HCT116 (cell line): ENCODE results near the gene HASPIN. TPM values are rescaled to one million over a fixed set of nuclear protein-coding genes. Genes with fewer than 3 reads are reported as not detected.

Source experiments
- ATAC-seq: fragments of 200-7000 bp; cut with Tn5 transposase; 2 replicates; pipeline ENCODE4 v1.9.1; 2020; ENCODE audit warnings: mild to moderate bottlenecking, moderate library complexity
- BruUV-seq: library from RNA; stranded (reverse); fragments of 400-500 nt; replicated peaks from 2 replicates; lab custom pipeline; 2021; lab: Mats Ljungman, UMichigan
- CTCF ChIA-PET: fragments of 300-600 bp; sonication (Branson Sonifier 250); formaldehyde crosslinking; loops from one replicate; lab custom pipeline; 2021; ENCODE audit warnings: antibody characterized with exemption; lab: Charles Lee
- POLR2A ChIA-PET: fragments of 300-600, 350-600 bp; sonication (Branson Sonifier 250); formaldehyde crosslinking; loops from one replicate; lab custom pipeline; 2021; ENCODE audit warnings: antibody characterized with exemption; lab: Charles Lee
- RAD21 ChIA-PET, 2 experiments: fragments of 300-600 bp; sonication (Branson Sonifier 250); formaldehyde crosslinking; loops; one replicate each; lab custom pipeline; 2023; ENCODE audit warnings: low total read pairs in 2 of 2; ENCODE audit not compliant: uncharacterized antibody in 2 of 2, unreplicated experiment in 2 of 2, low non-redundant PET in 1 of 2; lab: Charles Lee
- DNase-seq: peaks from one replicate; pipeline ENCODE4 v3.0.0-alpha.2; 2010; ENCODE audit warnings: low read depth, low spot score
- H2AFZ ChIP-seq: fragments of 200-600 bp; shearing (Covaris generic), sonication (generic); 2 replicates; pipeline ENCODE4 v1.6.1; 2017; ENCODE audit warnings: low read depth, mixed run types, mixed read lengths, antibody characterized with exemption, low read length; ENCODE audit not compliant: poor library complexity, severe bottlenecking
- H3K27ac ChIP-seq: 2 replicates; pipeline ENCODE4 v1.5.1; 2012; ENCODE audit warnings: low read depth, low read length
- H3K27me3 ChIP-seq: fragments of 200-600 bp; sonication (generic); 2 replicates; pipeline ENCODE4 v1.6.1; 2016; ENCODE audit warnings: mixed run types, low read length, mixed read lengths; ENCODE audit not compliant: insufficient read depth
- H3K36me3 ChIP-seq, 2 experiments: fragments of 200-500 bp in 1 of 2; fragments of 200-600 bp in 1 of 2; sonication (Bioruptor generic) in 1 of 2; sonication (generic) in 1 of 2; 2 replicates each; pipeline versions ENCODE4 v1.5.1 to v1.6.1; 2014 to 2016; ENCODE audit warnings: low read length in 2 of 2, inconsistent platforms in 1 of 2, mixed read lengths in 1 of 2, mixed run types in 1 of 2; ENCODE audit not compliant: insufficient read depth in 2 of 2, control insufficient read depth in 1 of 2
- H3K4me1 ChIP-seq, 2 experiments: fragments of 200-600 bp in 1 of 2; sonication (generic) in 1 of 2; 2 replicates each; pipeline versions ENCODE4 v1.5.1 to v1.6.1; 2012 to 2017; ENCODE audit warnings: low read length in 2 of 2, inconsistent platforms in 1 of 2, mild to moderate bottlenecking in 1 of 2, mixed read lengths in 1 of 2, mixed run types in 1 of 2, moderate library complexity in 1 of 2; ENCODE audit not compliant: insufficient read depth in 2 of 2, control insufficient read depth in 1 of 2
- H3K4me2 ChIP-seq: fragments of 200-600 bp; sonication (generic); 2 replicates; pipeline ENCODE4 v1.6.1; 2017; ENCODE audit warnings: mixed run types, low read length, mixed read lengths
- H3K4me3 ChIP-seq, 2 experiments: fragments of 200-600 bp in 1 of 2; sonication (generic) in 1 of 2; replicated peaks in 1 of 2; 2 replicates each; pipeline ENCODE4 v1.5.1; 2011 to 2016; ENCODE audit warnings: low read length in 2 of 2, control low read depth in 1 of 2, low read depth in 1 of 2, mild to moderate bottlenecking in 1 of 2, mixed read lengths in 1 of 2, mixed run types in 1 of 2
- H3K79me2 ChIP-seq: fragments of 200-600 bp; sonication (generic); 2 replicates; pipeline ENCODE4 v1.6.1; 2017; ENCODE audit warnings: mild to moderate bottlenecking, mixed run types, low read length, moderate library complexity, mixed read lengths; ENCODE audit not compliant: insufficient read depth
- H3K9ac ChIP-seq: fragments of 200-600 bp; sonication (generic); 2 replicates; pipeline ENCODE4 v1.6.1; 2016; ENCODE audit warnings: low read length, mixed read lengths
- H3K9me2 ChIP-seq: fragments of 200-600 bp; sonication (generic), shearing (Covaris generic); 2 replicates; pipeline ENCODE4 v1.6.1; 2017; ENCODE audit warnings: mixed run types, mild to moderate bottlenecking, moderate library complexity; ENCODE audit not compliant: insufficient read depth
- H3K9me3 ChIP-seq, 2 experiments: fragments of 200-500 bp in 1 of 2; fragments of 200-600 bp in 1 of 2; sonication (Bioruptor generic) in 1 of 2; sonication (generic) in 1 of 2; 2 replicates each; pipeline ENCODE4 v1.6.1; 2014 to 2017; ENCODE audit warnings: low read length in 2 of 2, mixed read lengths in 2 of 2, inconsistent platforms in 1 of 2, low read depth in 1 of 2, mild to moderate bottlenecking in 1 of 2, mixed run types in 1 of 2, moderate library complexity in 1 of 2; ENCODE audit not compliant: control insufficient read depth in 1 of 2, insufficient read depth in 1 of 2
- H4K20me1 ChIP-seq: fragments of 200-600 bp; sonication (generic), shearing (Covaris generic); 2 replicates; pipeline ENCODE4 v1.6.1; 2017; ENCODE audit warnings: mixed run types, mild to moderate bottlenecking, moderate library complexity; ENCODE audit not compliant: insufficient read depth
- FOSL1 ChIP-seq: IDR thresholded peaks from 2 replicates; pipeline ENCODE4 v1.6.1; 2012; ENCODE audit warnings: low read depth
- JUND ChIP-seq: IDR thresholded peaks from 2 replicates; pipeline ENCODE4 v1.6.1; 2012
- RAD21 ChIP-seq: IDR thresholded peaks from 2 replicates; pipeline ENCODE4 v1.6.1; 2012; ENCODE audit warnings: low read depth, mild to moderate bottlenecking
- SIN3A ChIP-seq: IDR thresholded peaks from 2 replicates; pipeline ENCODE4 v1.6.1; 2012; ENCODE audit warnings: low read depth
- SRF ChIP-seq: IDR thresholded peaks from 2 replicates; pipeline ENCODE4 v1.6.1; 2012; ENCODE audit warnings: low read depth
- TCF7L2 ChIP-seq: IDR thresholded peaks from 2 replicates; pipeline ENCODE4 v1.7.0; 2011; ENCODE audit warnings: borderline replicate concordance, inconsistent platforms; ENCODE audit not compliant: insufficient read depth, insufficient read length; ENCODE audit errors: extremely low read depth
- YY1 ChIP-seq: IDR thresholded peaks from 2 replicates; pipeline ENCODE4 v1.6.1; 2011; ENCODE audit warnings: low read length, low read depth, moderate library complexity, mild to moderate bottlenecking; ENCODE audit not compliant: insufficient replicate concordance; ENCODE audit errors: extremely low read depth
- intact Hi-C: fragments of 100-400 bp; cut with micrococcal nuclease; formaldehyde crosslinking; loops from 2 replicates; pipeline ENCODE4 v1.10.0; 2022
- total RNA-seq: library from RNA; stranded (reverse); gene quantifications from one replicate; pipeline ENCODE4 v1.2.1, GENCODE V29; 2021; ENCODE audit not compliant: unreplicated experiment
- TF ChIP-seq, protein P1 (sequence below), 3 experiments: fragments of 200-600 bp in 1 of 3; sonication (generic) in 1 of 3; IDR thresholded peaks in 2 of 3; conservative IDR thresholded peaks in 1 of 3; 2 replicates each; pipeline ENCODE4 v1.5.1; 2012 to 2017; ENCODE audit warnings: low read depth in 2 of 3, low read length in 2 of 3, antibody characterized with exemption in 1 of 3, borderline replicate concordance in 1 of 3, control low read depth in 1 of 3, mild to moderate bottlenecking in 1 of 3, mixed read lengths in 1 of 3, mixed run types in 1 of 3, moderate library complexity in 1 of 3; ENCODE audit not compliant: insufficient read depth in 1 of 3
- TF ChIP-seq, protein P2 (sequence below): IDR thresholded peaks from 2 replicates; pipeline ENCODE4 v1.6.1; 2012
- TF ChIP-seq, protein P3 (sequence below): IDR thresholded peaks from 2 replicates; pipeline ENCODE4 v1.6.1; 2012
- TF ChIP-seq, protein P4 (sequence below): IDR thresholded peaks from 2 replicates; pipeline ENCODE4 v1.6.1; 2011; ENCODE audit warnings: mild to moderate bottlenecking, low read length, moderate library complexity; ENCODE audit not compliant: insufficient replicate concordance; ENCODE audit errors: extremely low read depth

HASPIN gene
- total RNA-seq, 1 experiment from 2014 or later: 19.6 TPM

DNA sequence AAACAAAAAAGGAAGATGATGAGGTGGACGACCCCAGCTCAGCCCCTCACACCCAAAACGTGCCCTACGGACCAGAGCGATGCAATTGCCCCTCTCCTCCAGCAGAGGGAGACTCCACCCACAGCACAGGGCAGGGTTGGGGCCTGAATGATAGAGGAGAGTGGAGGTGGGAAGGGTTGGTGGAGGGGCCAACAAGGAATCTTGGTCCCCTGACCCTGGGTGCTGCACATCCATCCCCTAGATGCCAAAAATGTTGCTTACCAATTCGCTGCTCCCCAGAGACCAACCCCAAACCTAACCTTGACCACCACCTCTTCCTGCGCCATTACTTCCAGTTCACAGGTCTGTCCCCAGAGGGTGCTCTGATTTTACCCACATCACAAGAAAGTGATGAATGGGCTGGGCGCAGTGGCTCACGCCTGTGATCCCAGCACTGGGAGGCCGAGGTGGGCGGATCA is 40.6 kb upstream of the HASPIN start:
- Histone ChIP-seq H3K27me3 (no peaks in the 10 kb centered on the region), H4K20me1 (no peaks in the 10 kb centered on the region), H3K9me2 (no peaks in the 10 kb centered on the region), H3K79me2 (no peaks in the 10 kb centered on the region), H3K4me2 (peak overlapping the region; percentile 37), H3K4me1 (peaks cover 0 to 10% of the 10 kb centered on the region in 2 experiments; a peak in 3 of 4 replicates), H3K9ac (no peak overlapping the region), H3K27ac (no peak overlapping the region), H3K4me3 (no peak overlapping the region), H2AFZ (no peak overlapping the region), H3K9me3 (no peaks in the 10 kb centered on the region), H3K36me3 (no peaks in the 10 kb centered on the region)
- CTCF ChIA-PET: interaction anchor here (0.6 to 1.8 kb wide), 9 partner anchors 9 to 144 kb away, joined by 3 to 11 read pairs (median 6); partner anchors contain the start of genes CTNS, EMC6, HASPIN and P2RX5
- POLR2A ChIA-PET: no interaction called here
- DNase-seq (peak; percentile 53), ATAC-seq (peak; percentile 90)
- TF ChIP-seq FOSL1 (no peak), RAD21 (peak; percentile 68)
- TF ChIP-seq, protein P1, sequence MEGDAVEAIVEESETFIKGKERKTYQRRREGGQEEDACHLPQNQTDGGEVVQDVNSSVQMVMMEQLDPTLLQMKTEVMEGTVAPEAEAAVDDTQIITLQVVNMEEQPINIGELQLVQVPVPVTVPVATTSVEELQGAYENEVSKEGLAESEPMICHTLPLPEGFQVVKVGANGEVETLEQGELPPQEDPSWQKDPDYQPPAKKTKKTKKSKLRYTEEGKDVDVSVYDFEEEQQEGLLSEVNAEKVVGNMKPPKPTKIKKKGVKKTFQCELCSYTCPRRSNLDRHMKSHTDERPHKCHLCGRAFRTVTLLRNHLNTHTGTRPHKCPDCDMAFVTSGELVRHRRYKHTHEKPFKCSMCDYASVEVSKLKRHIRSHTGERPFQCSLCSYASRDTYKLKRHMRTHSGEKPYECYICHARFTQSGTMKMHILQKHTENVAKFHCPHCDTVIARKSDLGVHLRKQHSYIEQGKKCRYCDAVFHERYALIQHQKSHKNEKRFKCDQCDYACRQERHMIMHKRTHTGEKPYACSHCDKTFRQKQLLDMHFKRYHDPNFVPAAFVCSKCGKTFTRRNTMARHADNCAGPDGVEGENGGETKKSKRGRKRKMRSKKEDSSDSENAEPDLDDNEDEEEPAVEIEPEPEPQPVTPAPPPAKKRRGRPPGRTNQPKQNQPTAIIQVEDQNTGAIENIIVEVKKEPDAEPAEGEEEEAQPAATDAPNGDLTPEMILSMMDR (IDR thresholded peaks at IDR 0.05 in 2 of 3, conservative IDR thresholded peaks at IDR 0.05 in 1 of 3; ENCODE audit: borderline replicate concordance in 1 of 3, insufficient read depth in 1 of 3, low read depth in 2 of 3, low read length in 2 of 3): peak; percentile 93 to 98 (median 97)
- RAD21 ChIA-PET: interaction anchor here in 1 of 2 experiments (0.9 kb wide), 1 partner anchor 41 kb away, joined by 3 read pairs; the partner anchor contains the start of gene HASPIN
- BruUV-seq: no TSS peak
- intact Hi-C loops: loop anchor here (2.0 kb wide), 1 partner anchor 144 kb away; no protein-coding TSS in a partner anchor

DNA sequence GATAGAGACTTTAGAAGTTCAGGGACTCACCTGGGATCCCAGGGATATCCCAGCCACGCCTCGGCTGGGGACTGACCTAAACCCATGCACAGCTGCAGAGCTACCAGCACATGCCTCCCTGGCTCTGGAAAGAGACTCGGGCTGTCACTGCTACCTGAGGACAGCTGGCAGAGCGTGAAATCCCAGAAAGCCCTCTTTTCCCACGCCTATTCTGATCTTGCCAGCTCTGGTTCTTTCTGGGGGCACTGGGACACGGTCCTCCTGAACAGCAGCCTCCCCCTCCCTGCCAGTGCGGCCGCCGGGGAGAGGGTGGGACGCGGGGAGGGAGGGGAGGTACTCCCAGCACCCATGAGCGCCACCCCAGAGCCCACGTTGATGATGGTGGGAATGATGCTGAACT is 38.5 kb upstream of the HASPIN start:
- no peak overlapping the region for H3K4me3 ChIP-seq
- no peaks in the 10 kb centered on the region for H3K79me2 ChIP-seq
- ChIA-PET POLR2A (no interaction called here), CTCF (no interaction called here), RAD21 (no interaction called here)
- H3K9me3 ChIP-seq: no peaks in the 10 kb centered on the region
- peaks cover 0 to 10% of the 10 kb centered on the region in 2 experiments; a peak in 3 of 4 replicates for H3K4me1 ChIP-seq
- H2AFZ ChIP-seq: no peak overlapping the region
- no peaks in the 10 kb centered on the region for H3K36me3 ChIP-seq
- no peak for DNase-seq
- ATAC-seq: no peak
- intact Hi-C loops: no loop called here
- H3K9me2 ChIP-seq: no peaks in the 10 kb centered on the region
- H3K27me3 ChIP-seq: no peaks in the 10 kb centered on the region
- no TSS peak for BruUV-seq
- H3K4me2 ChIP-seq: no peak overlapping the region
- no peak overlapping the region for H3K9ac ChIP-seq
- H3K27ac ChIP-seq: no peak overlapping the region
- no peaks in the 10 kb centered on the region for H4K20me1 ChIP-seq
- TF ChIP-seq, protein P2, sequence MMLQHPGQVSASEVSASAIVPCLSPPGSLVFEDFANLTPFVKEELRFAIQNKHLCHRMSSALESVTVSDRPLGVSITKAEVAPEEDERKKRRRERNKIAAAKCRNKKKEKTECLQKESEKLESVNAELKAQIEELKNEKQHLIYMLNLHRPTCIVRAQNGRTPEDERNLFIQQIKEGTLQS: no peak
- TF ChIP-seq SIN3A: no peak
- no peak for TF ChIP-seq YY1
- TF ChIP-seq, protein P3, sequence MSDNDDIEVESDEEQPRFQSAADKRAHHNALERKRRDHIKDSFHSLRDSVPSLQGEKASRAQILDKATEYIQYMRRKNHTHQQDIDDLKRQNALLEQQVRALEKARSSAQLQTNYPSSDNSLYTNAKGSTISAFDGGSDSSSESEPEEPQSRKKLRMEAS: no peak
- TF ChIP-seq, protein P1 (IDR thresholded peaks at IDR 0.05 in 2 of 3, conservative IDR thresholded peaks at IDR 0.05 in 1 of 3; ENCODE audit: borderline replicate concordance in 1 of 3, insufficient read depth in 1 of 3, low read depth in 2 of 3, low read length in 2 of 3): no peak
- no peak for TF ChIP-seq JUND
- no peak for TF ChIP-seq SRF
- TF ChIP-seq, protein P4, sequence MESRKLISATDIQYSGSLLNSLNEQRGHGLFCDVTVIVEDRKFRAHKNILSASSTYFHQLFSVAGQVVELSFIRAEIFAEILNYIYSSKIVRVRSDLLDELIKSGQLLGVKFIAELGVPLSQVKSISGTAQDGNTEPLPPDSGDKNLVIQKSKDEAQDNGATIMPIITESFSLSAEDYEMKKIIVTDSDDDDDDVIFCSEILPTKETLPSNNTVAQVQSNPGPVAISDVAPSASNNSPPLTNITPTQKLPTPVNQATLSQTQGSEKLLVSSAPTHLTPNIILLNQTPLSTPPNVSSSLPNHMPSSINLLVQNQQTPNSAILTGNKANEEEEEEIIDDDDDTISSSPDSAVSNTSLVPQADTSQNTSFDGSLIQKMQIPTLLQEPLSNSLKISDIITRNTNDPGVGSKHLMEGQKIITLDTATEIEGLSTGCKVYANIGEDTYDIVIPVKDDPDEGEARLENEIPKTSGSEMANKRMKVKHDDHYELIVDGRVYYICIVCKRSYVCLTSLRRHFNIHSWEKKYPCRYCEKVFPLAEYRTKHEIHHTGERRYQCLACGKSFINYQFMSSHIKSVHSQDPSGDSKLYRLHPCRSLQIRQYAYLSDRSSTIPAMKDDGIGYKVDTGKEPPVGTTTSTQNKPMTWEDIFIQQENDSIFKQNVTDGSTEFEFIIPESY: no peak
- TF ChIP-seq FOSL1: no peak
- TF ChIP-seq RAD21: no peak
- no peak for TF ChIP-seq TCF7L2
